Measurements from ENCODE around the gene SMOC1. TPM values are rescaled to one million over a fixed set of nuclear protein-coding genes. Genes with fewer than 3 reads are reported as not detected.

SMOC1 gene
- total RNA-seq, 1 donor from 2014 or later = 89.3 TPM

- no peaks in the 10 kb centered on the region for H3K36me3 ChIP-seq
- H2AFZ ChIP-seq (replicated peaks) = no peak overlapping the region
- Mint-ChIP-seq H3K9me3 (peaks cover 3% of the 10 kb centered on the region), H3K36me3 (no peaks in the 10 kb centered on the region), H3K27me3 (ENCODE audit: insufficient read depth, low read depth) (peaks cover 3% of the 10 kb centered on the region), H3K4me1 (peaks cover 28% of the 10 kb centered on the region), H3K4me3 (no peak overlapping the region), H3K27ac (peak overlapping the region; percentile 85)
- peaks cover 14% of the 10 kb centered on the region for H3K4me1 ChIP-seq
- H4K20me1 ChIP-seq (ENCODE audit: low read depth) = peaks cover 17% of the 10 kb centered on the region
- no peak for DNase-seq (ENCODE audit: low spot score)
- no peak overlapping the region for H3K4me3 ChIP-seq
- H3F3A ChIP-seq (ENCODE audit: low read depth) = peaks cover 27% of the 10 kb centered on the region
- TF ChIP-seq EZH2phosphoT487 (IDR thresholded peaks at IDR 0.05) (no peak), CTCF (IDR thresholded peaks at IDR 0.05) (no peak), EZH2 (IDR thresholded peaks at IDR 0.05) (no peak)
- H3K9ac ChIP-seq = no peak overlapping the region
- H3K9me3 ChIP-seq (ENCODE audit: low read depth) = no peaks in the 10 kb centered on the region
- no peak overlapping the region for H3K4me2 ChIP-seq
- H3K27me3 ChIP-seq = no peaks in the 10 kb centered on the region
- H3K27ac ChIP-seq = no peak overlapping the region
- peaks cover 21% of the 10 kb centered on the region for H3K79me2 ChIP-seq (ENCODE audit: low read depth)
These were observed 2.9 kb upstream of the SMOC1 start for GRCh38 chr14:69876221-69876847.

GRCh38 chr14:69876848-69877306 lies 2.3 kb upstream of the SMOC1 start:
- H3K4me2 ChIP-seq = no peak overlapping the region
- H3K36me3 Mint-ChIP-seq = no peaks in the 10 kb centered on the region
- no peak overlapping the region for H3K27ac ChIP-seq
- H2AFZ ChIP-seq (replicated peaks) = no peak overlapping the region
- no peak overlapping the region for H3K4me3 ChIP-seq
- no peak overlapping the region for H3K27ac Mint-ChIP-seq
- H3K27me3 ChIP-seq = no peaks in the 10 kb centered on the region
- no peaks in the 10 kb centered on the region for H3K9me3 ChIP-seq (ENCODE audit: low read depth)
- no peak overlapping the region for H3K9ac ChIP-seq
- no peak overlapping the region for H3K4me3 Mint-ChIP-seq
- H3K27me3 Mint-ChIP-seq (ENCODE audit: insufficient read depth, low read depth) = peaks cover 3% of the 10 kb centered on the region
- H3K79me2 ChIP-seq (ENCODE audit: low read depth) = peaks cover 27% of the 10 kb centered on the region
- H3K4me1 Mint-ChIP-seq = peaks cover 34% of the 10 kb centered on the region
- DNase-seq (ENCODE audit: low spot score) = no peak
- peaks cover 22% of the 10 kb centered on the region for H4K20me1 ChIP-seq (ENCODE audit: low read depth)
- peaks cover 33% of the 10 kb centered on the region for H3F3A ChIP-seq (ENCODE audit: low read depth)
- H3K36me3 ChIP-seq = no peaks in the 10 kb centered on the region
- peaks cover 20% of the 10 kb centered on the region for H3K4me1 ChIP-seq
- H3K9me3 Mint-ChIP-seq = peaks cover 3% of the 10 kb centered on the region
- no peak for TF ChIP-seq EZH2phosphoT487 (IDR thresholded peaks at IDR 0.05)
- no peak for TF ChIP-seq CTCF (IDR thresholded peaks at IDR 0.05)
- TF ChIP-seq EZH2 (IDR thresholded peaks at IDR 0.05) = no peak

- H3K27ac ChIP-seq = no peak overlapping the region
- no peak overlapping the region for H3K27ac Mint-ChIP-seq
- peak; percentile 65 for DNase-seq (ENCODE audit: low spot score)
- peak overlapping the region; percentile 0 for H3K4me3 Mint-ChIP-seq
- H3K27me3 Mint-ChIP-seq (ENCODE audit: insufficient read depth, low read depth) = peaks cover 3% of the 10 kb centered on the region
- peaks cover 39% of the 10 kb centered on the region for H3F3A ChIP-seq (ENCODE audit: low read depth)
- no peak overlapping the region for H3K9ac ChIP-seq
- no peaks in the 10 kb centered on the region for H3K36me3 ChIP-seq
- H3K36me3 Mint-ChIP-seq = no peaks in the 10 kb centered on the region
- peaks cover 26% of the 10 kb centered on the region for H4K20me1 ChIP-seq (ENCODE audit: low read depth)
- H3K4me1 ChIP-seq = peaks cover 23% of the 10 kb centered on the region
- no peak overlapping the region for H3K4me3 ChIP-seq
- H3K27me3 ChIP-seq = no peaks in the 10 kb centered on the region
- TF ChIP-seq EZH2phosphoT487 (IDR thresholded peaks at IDR 0.05) = no peak
- peak; percentile 75 for TF ChIP-seq CTCF (IDR thresholded peaks at IDR 0.05)
- no peak for TF ChIP-seq EZH2 (IDR thresholded peaks at IDR 0.05)
- peaks cover 40% of the 10 kb centered on the region for H3K4me1 Mint-ChIP-seq
- peak overlapping the region; percentile 75 for H2AFZ ChIP-seq (replicated peaks)
- peak overlapping the region; percentile 24 for H3K4me2 ChIP-seq
- H3K9me3 Mint-ChIP-seq = peaks cover 3% of the 10 kb centered on the region
- H3K9me3 ChIP-seq (ENCODE audit: low read depth) = no peaks in the 10 kb centered on the region
- peaks cover 33% of the 10 kb centered on the region for H3K79me2 ChIP-seq (ENCODE audit: low read depth)
These were observed 1.7 kb upstream of the SMOC1 start for GRCh38 chr14:69877492-69877891.
